HG03442 (cell line): Measurements from ENCODE around the gene ZNF714.

ENCODE experiments used
- ATAC-seq: cut with Tn5 transposase; IDR thresholded peaks from one replicate; pipeline ENCODE4 v1.9.1; 2021; ENCODE audit warnings: mild to moderate bottlenecking, moderate library complexity; ENCODE audit not compliant: unreplicated experiment

The ZNF714 gene

DNA sequence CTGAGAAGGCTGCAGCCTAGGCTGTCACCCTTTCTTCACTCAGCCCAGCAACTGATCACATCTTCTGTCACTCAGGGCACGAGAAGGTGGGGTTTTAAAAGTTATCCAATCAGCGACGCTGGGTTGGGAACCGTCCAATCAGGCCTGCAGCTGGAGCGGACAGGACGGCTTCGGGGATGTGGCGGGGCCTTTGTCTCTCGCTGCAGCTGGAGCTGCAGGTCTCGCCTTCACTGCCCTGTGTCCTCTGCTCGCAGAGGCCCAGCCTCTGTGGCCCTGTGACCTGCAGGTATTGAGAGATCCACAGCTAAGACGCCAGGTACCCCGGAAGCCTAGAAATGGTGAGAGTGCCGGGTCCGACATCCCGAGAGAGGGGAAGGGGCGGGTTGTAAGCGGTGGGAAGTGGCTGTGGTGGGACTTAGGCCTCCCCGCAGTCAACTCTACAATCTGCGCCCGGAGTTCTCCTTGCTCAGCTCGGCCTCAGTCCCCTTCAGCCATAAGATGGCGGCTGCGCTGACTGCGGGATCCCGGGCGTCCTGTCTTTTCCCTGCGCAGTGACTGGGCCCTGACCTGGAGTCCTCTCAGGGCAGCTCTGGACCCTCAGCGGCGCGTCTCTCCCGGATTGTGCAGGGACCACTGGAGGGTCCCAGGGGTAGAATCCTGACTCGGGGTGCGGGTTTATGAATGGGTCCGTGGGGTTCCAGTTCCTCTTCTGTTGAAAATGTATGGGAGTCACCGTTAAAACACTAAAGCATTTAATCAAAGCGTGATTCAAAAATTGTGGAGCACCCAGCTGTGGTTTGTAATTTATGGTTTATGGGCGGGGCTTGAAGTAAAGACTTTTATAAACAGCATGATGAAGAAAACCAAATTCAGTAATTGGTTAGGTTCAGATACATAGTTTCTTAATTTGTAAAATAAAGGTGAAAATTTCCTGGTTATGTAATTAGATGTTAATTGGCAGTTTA lies at the start of gene ZNF714:
ZNF714 (plus strand) TSS at position 193 of the 965 bp plus-strand sequence. CDS start 16,066 bp downstream, outside the sequence.
- peak; percentile 97 for ATAC-seq

DNA sequence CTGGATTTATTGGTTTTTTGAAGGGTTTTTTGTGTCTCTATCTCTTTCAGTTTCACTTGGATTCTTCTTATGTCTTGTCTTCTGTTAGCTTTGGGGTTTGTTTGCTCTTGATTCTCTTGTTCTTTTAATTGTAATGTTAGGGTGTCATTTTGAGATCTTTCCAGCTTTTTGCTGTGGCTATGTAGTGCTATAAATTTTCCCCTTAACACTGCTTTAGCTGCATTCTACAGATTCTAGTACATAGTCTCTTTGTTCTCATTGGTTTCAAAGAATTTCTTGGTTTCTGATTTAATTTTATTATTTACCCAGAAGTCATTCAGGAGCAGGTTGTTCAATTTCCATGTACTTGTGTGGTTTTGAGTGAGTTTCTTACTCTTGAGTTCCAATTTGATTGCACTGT lies 37.0 kb upstream of the ZNF714 start:
- no peak for ATAC-seq

DNA sequence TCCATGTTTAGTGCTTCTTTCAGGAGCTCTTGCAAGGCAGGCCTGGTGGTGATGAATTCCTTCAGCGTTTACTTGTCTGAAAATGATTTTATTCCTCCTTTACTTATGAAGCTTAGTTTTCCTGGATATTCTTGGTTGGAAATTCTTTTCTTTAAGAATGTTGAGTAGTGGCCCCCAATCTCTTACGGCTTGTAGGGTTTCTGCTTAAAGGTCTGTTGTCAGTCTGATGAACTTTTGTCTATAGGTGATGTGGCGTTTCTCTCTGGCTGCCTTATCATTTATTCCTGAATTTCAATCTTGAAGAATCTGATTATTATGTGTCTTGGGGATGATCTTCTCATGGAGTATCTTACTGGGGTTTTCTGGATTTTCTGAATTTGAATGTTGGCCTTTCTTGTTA lies 35.5 kb upstream of the ZNF714 start:
- no peak for ATAC-seq

DNA sequence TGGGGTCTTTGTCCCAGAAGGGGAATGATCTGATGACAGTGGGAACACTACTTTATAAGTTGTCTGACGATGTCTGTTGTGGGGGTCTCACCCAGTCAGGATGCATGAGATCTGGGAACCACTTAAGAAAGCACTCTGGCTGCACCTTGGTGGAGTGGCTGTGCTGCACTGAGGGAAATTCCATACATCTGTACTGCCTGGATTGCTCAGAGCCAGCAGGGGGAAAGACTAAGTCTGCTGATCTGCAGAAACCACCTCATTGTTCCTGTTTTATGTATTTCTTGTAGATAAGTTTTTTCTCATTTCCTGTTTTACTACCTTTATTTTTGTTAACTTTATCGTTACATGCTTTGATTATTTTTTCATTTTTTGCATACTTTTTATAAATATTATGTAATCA lies 34.3 kb upstream of the ZNF714 start:
- no peak for ATAC-seq

DNA sequence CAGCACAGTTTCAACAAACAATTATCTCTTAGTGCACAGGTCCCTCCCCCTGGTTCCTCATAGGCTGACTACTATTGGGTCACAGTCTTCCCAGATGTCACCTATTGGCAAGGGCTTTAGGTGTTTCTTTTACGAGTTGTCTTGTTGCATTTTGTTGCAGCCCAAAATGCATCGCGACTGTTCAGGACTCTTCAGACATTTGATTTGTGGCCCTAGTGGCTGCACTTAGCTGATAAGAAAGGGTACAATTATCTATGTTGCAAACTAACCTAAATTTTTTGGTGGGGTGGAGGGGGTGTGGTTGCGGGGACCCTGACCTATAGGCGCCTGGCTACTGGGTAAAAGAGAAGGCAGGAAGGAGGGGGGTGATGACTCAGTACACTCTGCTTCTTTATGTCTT lies 29.1 kb upstream of the ZNF714 start:
- ATAC-seq: no peak

DNA sequence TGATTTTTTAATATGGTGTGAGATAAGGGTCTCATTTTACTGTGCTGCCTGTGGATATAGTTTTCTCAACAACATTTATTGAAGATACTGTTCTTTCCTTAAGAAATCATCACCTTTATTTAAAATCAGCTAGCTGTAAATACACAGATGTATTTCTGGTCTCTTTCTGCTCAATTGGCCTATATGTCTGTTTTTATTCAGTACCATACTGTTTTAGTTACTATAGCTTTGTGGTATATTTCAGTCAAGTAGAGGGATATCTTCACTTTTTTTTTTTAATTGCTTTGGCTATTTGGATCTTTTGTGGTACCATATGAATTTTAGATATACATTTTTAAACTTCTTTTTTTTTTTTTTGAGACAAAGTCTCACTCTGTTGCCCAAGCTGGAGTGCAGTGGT lies 16.7 kb upstream of the ZNF714 start:
- ATAC-seq: no peak

DNA sequence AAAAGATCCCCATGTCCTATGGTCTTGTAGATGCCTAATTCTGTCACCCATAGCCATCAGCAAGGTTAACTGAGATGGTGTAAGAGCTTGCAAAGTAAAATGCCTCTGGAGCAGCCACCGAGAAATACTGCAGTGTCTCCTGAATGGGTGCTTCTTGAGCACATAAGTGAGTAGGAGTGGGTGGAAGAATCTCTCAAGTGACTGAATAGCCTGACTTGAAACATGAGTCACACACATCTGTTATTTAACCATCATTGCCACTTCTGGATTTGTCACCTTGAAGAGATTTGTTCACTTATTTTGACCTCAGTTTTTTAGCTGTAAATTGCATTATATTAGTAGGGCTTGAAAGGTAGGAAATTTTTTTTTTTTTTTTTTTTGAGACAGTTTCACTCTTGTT lies 2.3 kb downstream of the ZNF714 start:
- no peak for ATAC-seq

DNA sequence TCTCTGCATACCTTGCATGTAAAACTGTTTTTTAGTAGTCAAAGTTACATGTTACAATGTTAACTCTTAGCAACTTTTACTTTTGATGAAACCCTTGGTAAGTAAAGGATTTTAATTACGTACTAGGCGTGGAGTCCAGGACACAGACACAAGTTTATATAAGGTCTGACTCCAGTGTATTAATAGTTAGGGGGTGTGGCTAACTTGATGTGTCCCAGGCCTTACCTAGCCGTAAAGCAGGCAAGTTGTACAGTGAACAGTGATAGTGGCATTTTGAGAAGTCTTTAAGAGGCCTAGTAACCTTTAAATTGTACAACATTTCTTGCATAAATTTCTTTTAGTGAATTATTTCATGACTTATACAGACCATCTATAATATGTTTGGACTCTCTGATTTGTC lies 5.9 kb downstream of the ZNF714 start:
- ATAC-seq: no peak

DNA sequence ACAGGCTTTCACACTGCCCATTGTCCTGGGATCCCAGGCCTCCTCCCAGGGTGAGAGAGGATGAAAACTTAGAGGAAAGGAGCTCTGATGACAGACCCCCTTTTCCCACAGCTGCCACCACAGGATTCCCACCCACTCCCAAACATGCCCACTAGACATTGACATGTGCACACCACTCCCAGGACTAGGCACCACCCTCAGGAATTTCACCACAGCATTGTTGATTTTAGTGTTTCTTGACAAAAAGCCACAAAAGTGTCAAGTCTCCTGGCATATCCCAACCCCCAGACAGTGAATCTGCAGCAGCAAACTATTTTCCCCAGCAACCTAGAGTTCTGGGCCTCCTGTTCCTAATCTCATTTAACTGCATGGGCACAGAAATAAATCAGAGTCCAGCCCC lies 10.1 kb downstream of the ZNF714 start:
- ATAC-seq: no peak

DNA sequence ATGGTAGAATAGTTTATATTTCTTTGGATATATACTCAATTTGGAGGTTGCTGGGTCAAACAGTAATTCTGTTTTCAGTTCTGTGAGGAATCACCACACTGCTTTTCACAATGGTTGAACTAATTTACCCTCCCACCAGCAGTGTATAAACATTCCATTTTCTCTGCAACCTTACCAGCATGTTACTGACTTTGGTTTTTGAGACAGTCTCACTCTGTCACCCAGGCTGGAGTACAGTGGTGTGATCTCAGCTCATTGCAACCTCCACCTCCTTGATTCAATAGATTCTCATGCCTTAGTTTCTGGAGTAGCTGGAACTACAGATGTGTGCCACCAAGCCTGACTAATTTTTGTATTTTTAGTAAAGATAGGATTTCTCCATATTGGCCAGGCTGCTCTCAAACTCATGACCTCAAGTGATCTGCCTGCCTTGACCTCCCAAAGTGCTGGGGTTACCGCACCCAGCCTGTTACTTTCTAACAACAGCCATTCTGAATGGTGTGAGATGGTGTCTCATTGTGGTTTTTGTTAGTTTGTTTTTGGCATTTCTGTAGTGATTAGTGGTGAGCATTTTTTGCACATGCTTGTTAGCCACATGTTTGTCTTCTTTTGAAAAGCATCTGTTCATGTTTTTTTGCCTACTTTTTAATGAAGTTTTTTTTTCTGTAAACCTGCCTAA lies 12.5 kb downstream of the ZNF714 start:
- ATAC-seq: no peak

DNA sequence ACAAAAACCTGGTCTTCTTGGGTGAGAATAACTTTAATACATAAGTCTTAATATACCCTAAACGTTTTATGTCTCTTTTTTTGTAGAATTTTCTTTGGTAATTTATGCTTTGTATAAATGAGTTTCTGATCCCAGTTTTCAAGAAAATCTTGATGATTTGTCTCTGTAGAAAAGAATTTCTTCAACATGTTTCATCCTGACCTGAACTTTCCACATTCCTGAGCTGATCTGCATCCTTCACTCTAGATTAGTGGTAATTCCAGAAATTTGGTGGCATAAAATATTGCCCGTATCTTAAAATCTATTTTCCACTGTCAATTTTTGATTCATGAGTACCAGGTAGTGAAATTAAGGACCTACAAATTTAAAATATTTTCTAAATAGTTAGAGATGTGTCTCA lies 16.3 kb downstream of the ZNF714 start:
- no peak for ATAC-seq

DNA sequence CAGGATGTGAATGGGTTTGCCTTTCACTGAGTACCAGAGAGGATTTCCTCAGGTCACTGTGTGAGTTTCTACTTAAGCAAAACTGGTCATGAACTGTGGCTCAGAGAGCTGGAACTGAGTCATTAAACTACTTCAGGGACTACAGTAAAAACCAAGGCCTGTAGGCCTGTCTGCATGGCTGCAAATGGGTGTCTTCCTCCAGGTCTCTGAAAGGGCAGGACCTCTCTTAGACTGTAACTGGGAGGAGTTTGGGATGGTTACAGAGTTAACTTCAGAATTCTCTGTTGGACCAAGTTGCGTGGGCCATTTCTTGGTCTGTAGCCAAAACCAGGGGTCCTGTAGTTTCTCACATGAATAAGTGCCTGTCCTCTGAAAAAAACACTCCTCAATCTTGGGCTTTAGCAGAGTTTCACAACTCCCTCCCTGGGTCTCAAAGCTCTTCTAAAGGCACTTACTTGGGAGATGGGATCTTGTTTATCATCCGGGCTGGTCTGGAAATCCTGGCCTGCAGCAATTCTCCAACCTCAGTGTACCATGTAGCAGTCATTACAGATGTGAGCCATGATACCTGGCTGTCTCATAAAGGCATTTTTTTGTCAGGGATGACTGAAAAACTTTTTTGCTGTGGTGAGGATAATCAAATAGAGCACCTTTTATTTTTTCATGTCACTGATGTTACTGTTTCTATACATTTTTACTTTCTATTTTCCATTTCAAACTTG lies 19.7 kb downstream of the ZNF714 start:
- ATAC-seq: no peak

DNA sequence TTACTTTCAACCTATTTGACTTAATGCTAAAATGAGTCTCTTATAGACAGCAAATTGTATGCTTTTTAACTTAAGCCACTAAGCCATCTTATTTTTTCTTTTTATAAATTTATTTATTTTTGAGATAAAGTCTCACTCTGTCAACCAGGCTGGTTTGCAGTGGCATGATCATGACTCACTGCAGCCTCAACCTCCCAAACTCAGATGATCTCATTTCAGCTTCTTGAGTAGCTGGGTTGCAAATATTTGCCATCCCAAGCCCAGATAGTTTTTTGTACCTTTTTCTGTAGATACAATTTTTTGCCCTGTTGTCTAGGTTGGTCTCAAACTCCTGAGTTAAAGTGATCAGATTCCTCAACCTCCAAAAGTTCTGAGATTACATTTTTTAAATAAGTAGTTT lies 27.1 kb downstream of the ZNF714 start:
- no peak for ATAC-seq

DNA sequence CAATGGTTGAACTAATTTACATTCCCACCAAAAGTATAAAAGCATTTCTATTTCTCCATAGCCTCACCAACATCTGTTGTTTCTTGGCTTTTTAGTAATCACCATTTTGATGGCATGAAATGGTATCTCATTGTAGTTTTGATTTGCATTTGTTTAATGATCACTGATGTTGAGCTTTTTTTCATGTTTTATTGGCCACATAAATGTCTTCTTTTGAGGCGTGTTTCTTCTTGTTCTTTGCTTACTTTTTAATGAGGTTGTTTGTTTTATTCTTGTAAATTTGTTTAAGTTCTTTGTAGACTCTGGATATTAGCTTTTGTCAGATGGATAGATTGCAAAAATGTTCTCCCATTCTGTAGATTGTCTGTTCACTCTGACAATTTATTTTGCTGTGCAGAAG lies 28.2 kb downstream of the ZNF714 start:
- ATAC-seq: no peak

DNA sequence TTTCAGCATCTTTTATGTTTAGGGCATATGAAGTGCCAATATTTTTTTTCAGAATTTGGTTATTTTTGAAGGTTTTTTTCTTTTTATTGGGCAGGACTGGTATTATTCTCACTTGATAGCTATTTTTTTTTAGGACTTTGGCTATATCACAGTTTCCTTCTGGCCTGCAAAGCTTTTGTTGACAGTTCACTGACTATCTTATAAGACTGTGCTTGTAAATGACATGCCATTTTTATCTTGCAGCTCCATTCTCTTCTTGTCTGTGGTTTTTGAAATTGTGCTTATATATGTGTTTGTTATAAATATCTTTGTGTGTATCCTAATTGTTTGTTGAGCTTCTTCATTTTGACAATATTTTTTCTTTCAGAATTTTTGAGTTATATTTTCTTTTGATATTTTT lies 33.4 kb downstream of the ZNF714 start:
- no peak for ATAC-seq

DNA sequence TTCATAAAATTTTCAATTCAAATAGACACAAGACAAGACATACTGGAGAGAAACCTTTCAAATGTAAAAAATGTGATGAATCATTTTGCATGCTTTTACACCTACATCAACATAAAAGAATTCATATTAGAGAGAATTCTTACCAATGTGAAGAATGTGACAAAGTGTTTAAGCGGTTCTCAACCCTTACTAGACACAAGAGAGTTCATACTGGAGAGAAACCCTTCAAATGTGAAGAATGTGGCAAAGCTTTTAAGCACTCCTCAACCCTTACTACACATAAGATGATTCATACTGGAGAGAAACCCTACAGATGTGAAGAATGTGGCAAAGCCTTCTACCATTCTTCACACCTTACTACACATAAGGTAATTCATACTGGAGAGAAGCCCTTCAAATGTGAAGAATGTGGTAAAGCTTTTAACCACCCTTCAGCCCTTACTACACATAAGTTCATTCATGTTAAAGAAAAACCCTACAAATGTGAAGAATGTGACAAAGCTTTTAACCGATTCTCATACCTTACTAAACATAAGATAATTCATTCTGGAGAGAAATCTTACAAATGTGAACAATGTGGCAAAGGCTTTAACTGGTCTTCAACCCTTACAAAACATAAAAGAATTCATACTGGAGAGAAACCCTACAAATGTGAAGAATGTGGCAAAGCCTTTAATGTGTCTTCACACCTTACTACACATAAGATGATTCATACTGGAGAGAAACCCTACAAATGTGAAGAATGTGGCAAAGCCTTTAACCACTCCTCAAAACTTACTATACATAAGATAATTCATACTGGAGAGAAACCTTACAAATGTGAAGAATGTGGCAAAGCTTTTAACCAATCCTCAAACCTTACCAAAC lies 35.3 kb downstream of the ZNF714 start:
- no peak for ATAC-seq

DNA sequence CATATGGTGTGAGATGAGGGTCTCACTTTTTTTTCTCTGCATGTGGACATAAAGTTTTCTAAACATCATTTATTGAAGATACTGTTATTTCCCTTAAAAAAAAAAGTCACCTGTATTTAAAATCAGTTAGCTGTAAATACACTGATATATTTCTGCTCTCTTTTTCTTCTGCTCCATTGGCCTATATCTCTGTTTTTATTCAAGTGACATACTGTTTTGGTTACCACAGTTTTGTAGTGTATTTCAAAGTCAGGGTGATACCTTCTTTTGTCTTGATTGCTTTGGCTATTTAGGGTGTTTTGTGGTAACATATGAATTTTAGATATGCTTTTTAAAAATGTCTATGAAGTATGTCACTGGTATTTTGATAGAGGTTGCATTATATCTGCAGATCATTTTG lies 44.1 kb downstream of the ZNF714 start:
- ATAC-seq: no peak

DNA sequence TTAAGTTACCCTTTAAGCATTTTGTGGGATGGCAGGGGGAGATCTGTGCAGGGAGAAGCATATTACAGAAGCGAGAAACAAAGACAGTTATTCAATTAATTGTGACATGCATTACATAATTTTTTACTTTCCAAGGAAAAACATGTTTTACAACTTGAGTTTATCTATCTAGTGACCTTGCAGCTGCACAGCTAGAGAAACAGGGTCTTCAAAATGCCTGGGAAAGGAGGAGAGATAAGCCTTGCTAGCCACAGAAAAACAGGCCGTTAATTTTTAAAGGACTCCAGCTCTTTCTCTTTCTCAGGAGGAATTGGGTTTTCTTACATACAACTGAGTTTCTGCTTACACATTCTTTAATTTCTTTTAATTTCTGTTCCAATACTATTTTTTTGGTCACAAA lies 45.0 kb downstream of the ZNF714 start:
- ATAC-seq: no peak

DNA sequence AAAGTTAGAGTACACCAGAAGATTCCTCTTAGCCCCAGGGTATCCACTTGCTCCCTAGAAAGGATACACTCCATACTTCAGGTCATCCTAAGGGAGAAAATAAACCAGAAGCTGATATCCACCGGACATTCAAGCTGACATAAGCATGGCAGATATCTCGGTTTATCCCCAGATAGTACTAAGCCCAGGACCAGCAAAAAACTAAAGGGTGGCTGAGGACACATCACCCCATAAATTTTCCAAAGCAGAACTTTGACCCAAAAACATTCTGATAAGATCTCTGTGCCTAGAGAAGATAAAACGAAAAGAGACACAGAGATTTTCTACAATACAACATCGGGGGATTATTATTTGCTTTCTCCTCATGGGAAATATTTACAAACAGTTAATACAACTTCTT lies 45.9 kb downstream of the ZNF714 start:
- no peak for ATAC-seq

DNA sequence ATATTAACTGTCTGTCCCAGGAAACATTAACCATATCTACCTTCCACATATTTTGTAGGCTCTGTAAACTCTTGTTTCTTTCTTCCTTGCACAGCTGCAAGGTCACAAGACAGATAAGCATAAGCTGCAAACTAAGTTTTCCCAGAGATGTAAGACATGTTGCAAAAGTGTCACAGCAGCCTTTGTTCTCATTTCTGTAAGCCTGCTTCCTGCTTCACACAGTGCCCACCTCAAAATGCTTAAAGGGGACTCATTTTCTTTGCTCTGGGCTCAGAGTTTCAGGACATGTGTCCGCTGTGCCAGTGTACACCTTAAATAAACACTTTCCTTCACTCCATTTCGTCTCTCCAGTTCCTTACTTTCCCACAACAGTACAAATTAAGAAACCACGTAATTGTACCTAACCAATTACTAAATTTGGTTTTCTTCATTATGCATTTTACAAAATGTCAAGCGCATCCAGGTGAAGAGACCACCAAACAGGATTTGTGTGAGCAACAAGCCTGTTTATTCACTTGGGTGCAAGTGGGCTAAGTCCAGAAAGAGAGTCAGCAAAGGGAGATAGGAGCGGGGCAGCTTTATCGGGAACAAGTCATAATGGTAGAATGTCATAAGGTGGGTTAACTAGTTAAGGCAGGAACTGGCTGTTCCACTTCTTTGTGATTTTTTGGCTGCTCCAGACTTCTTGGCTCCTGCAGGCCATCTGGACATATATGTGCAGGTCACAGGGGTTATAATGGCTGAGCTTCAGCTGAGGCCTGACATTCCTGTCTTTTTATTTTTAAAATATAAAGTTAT lies 47.1 kb downstream of the ZNF714 start:
- no peak for ATAC-seq
